Mesodermal cell (in vitro differentiated cells): ENCODE results near the gene CROCC. TPM values are rescaled to one million over a fixed set of nuclear protein-coding genes. Genes with fewer than 3 reads are reported as not detected.
A peak's percentile ranks its signal among the peaks of the same experiment; 100 is the strongest.
"Not testable (repeated sequence)": the region's sequence is repeated elsewhere in the genome, so short reads cannot be mapped to it uniquely, and the experiment has no call there.

ENCODE experiments used
- H3K27ac ChIP-seq: 2 replicates; pipeline ENCODE4 v1.7.0; 2013; ENCODE audit warnings: mild to moderate bottlenecking, low read depth, low read length, moderate library complexity; ENCODE audit not compliant: severe bottlenecking
- H3K36me3 ChIP-seq: 2 replicates; pipeline ENCODE4 v1.7.1; 2013; ENCODE audit warnings: mild to moderate bottlenecking, low read length, moderate library complexity; ENCODE audit not compliant: control insufficient read depth, insufficient read depth
- H3K4me1 ChIP-seq: one replicate; pipeline ENCODE4 v1.7.1; 2013; ENCODE audit warnings: mild to moderate bottlenecking, low read length; ENCODE audit not compliant: insufficient read depth, control insufficient read depth, poor library complexity, severe bottlenecking
- H3K4me3 ChIP-seq: 2 replicates; pipeline ENCODE4 v1.7.0; 2013; ENCODE audit warnings: low read length, control low read depth, mild to moderate bottlenecking; ENCODE audit not compliant: insufficient read depth, poor library complexity, severe bottlenecking; ENCODE audit errors: extremely low read depth
- H3K9me3 ChIP-seq: 2 replicates; pipeline ENCODE4 v1.7.1; 2013; ENCODE audit warnings: mild to moderate bottlenecking, low read length, moderate library complexity; ENCODE audit not compliant: control insufficient read depth
- WGBS, 2 experiments: methylation state at CpG; one replicate each; pipeline ENCODE4 v1.1.5; 2013; ENCODE audit warnings: missing lambda C conversion rate in 2 of 2; ENCODE audit not compliant: insufficient coverage in 2 of 2; 5-methylcytosine and 5-hydroxymethylcytosine counted together
- polyA plus RNA-seq, 2 experiments: library from polyadenylated mRNA; stranded (reverse); fragments of 50-300 nt; gene quantifications; one replicate each; pipeline ENCODE4 v1.2.3, GENCODE V29; 2013

The CROCC gene
- polyA plus RNA-seq (2013, experiment 1 of 2): 16.8 TPM
- 14.4 TPM for polyA plus RNA-seq (2013, experiment 2 of 2)

DNA sequence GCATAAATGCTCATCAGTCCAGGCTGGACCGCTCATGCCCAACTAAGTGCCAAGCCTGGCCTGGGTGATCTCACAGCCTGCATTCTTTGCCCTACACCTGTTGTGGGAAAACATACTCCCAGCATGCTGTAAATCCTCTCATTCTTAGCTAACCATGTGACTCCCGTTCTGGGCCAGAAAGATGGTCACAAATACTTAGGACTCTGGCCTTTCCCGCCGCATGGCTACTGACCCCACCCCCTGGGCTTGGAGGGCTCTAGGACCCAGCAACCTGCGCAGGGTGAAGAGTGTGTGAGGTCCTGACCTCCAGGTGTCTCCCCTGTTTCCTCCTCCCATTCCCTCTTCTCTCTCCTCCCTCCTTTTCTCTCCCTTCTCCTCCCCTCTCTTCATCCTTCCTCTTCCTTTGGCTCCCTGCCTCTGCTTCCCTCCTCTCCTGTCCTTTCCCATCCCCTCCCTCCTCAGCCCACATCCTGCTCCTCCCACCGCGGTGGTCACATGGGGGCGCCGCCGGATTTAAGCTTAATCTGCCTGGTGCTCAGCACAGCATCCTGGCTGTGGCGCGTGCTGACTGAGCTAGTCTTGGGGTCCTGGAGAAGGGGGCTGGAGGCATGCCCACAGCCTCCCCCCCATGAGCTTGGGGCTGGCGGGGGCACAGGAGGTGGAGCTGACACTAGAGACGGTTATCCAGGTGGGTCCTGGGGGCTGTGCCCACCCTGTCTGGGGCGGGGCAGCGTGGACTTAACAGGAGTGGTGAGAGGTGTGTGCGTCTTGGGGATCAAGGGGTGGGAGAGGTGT lies at the start of gene CROCC:
Gene CROCC, plus strand, starts transcription at position 541 of the 795 bp plus-strand sequence. Its CDS starts 88 bp downstream, at position 629.
- 24 to 26% methylated on average over 9 to 16 of the region's 17 CpGs for WGBS, 2 experiments

GRCh38 chr1:16872152-16873075 lies 49.3 kb upstream of the CROCC start:
- 1 to 4% methylated on average over 17 to 25 of the region's 66 CpGs for WGBS, 2 experiments
- H3K4me1 ChIP-seq, H3K27ac ChIP-seq, H3K36me3 ChIP-seq, H3K9me3 ChIP-seq: not testable (repeated sequence)
- peak overlapping the region; percentile 39 for H3K4me3 ChIP-seq

More for the DNA sequence above, at the start of gene CROCC:
- Histone ChIP-seq H3K36me3 (no peaks in the 10 kb centered on the region), H3K4me1 (peaks cover 7% of the 10 kb centered on the region), H3K4me3 (peak within 1 kb of the TSS; percentile 36), H3K9me3 (no peaks in the 10 kb centered on the region), H3K27ac (no peak within 1 kb of the TSS)

DNA sequence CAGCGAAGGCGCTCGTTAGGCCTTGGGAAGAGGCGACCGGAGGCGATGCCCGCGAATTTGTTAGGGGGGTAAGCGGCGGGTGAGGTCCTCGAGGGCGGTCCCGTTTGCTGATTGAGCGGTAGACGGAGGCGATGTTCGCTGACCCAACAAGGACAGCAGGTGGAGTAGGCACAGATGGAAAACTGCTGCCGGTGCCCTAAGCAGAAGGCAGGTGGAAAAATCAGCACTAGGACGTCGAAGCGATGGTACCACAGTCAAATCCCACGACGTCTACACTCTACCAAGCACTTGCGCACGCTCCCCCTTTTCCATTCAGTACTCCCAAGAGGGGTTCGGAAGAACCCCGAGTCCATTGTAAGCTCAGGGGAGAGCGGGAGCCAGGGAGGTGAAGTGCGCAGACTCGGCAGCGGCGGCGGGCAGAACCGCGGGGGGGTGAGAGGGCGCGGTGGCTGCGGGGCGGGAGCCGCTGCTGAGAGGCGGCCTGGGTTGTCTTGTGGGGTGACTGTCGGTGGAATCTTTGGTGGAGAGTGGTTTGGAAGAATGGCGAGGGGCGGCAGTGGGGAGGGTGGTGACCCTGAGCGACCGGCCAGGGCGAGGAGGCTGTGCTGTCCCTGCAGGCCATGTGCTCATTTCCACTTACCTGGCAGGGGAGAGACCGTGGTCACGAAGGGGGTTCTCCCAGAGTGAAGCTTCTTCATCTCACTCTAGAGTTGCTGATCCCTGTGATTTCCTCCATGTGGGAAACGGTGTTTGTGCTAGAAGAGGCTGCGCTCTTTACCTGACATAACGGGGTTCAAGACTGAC lies 48.5 kb upstream of the CROCC start:
- 22 to 39% methylated on average over 7 to 12 of the region's 52 CpGs for WGBS, 2 experiments
- peak overlapping the region; percentile 39 for H3K4me3 ChIP-seq
- H3K9me3 ChIP-seq, H3K36me3 ChIP-seq, H3K27ac ChIP-seq, H3K4me1 ChIP-seq: not testable (repeated sequence)

DNA sequence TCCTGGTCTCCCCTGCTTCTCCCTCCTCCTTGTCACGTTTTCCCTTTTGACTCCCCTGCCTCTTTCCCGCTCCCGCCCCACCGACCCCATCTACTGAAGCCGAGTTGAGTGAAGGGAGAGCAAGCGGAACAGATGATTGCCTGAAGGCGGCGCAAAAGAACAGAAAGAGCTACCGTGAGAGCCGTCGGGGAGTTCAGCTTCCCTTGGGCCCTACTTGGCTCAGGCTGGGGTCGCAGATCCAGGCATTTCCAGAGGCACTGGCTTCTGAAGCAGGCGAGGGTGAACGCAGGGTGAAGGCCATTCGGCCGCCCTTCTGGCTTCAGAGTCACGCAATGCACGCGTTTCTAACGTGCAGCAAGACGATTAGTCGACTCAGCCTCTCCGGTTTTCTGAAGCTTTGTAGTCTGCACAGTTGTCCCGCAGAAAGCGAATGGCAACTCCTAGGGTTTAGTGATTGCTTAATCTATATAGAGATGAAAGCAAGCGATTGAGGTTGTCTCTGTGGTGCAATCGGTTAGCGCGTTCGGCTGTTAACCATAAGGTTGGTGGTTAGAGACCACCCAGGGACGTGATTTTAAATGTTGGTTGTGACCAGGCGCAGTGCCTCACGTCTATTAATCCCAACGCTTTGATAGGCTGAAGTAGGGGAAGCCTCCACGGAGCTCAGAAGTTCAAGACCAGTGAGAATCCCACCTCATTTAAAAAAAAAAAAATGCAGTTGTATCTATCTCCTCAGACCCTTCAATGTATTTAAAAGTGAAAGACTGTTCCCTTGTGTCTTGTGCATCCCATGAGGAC lies 46.6 kb upstream of the CROCC start:
- H3K4me3 ChIP-seq, H3K4me1 ChIP-seq, H3K27ac ChIP-seq, H3K36me3 ChIP-seq, H3K9me3 ChIP-seq: not testable (repeated sequence)
- 70 to 81% methylated on average over 12 to 13 of the region's 35 CpGs for WGBS, 2 experiments

DNA sequence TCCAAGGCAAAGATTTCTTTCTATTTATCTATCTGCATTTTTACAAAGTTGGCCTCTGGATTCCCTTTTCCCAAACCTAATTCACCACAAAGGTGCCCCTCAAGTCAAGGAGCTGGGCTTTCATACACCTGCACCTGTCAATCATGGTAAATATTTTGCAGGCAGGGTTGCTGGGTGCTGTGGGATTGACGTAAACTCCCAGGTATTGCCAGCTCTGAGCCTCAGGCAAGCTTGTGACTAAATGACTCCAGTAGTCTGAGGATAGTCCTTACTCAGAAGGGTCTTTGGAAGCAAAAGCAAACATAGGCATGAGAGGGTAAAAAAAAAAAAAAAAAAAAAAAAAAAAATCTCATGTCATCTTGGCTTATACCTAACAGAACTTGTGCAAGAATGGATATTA lies 40.0 kb upstream of the CROCC start:
- H3K36me3 ChIP-seq, H3K27ac ChIP-seq, H3K9me3 ChIP-seq, H3K4me1 ChIP-seq, H3K4me3 ChIP-seq: not testable (repeated sequence)
- WGBS, 2 experiments: 100% methylated on average over 1 of the region's 1 CpG

DNA sequence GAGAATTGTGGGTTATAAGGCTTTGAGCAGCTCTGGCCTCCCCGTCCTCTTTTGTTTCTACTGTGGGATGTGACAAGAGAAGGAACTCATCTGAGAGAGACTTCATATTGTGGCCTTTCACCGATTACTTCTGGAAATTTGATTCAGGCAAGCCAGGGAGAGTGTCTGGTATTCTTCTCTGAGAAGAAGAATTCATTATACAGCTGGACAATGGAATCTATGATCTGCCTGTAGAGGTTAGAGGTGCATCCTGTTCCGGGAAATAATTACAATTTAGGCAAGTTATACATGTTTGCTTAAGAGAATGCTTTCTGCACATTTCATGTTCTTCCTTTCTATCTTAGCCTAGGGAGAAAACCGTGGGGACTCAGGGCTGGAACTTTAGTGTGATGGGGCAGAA lies 38.7 kb upstream of the CROCC start:
- Histone ChIP-seq H3K27ac (no peak overlapping the region), H3K4me3 (no peak overlapping the region), H3K9me3 (no peaks in the 10 kb centered on the region), H3K36me3 (no peaks in the 10 kb centered on the region), H3K4me1 (no peaks in the 10 kb centered on the region)
- 79 to 84% methylated on average over 2 to 4 of the region's 4 CpGs for WGBS, 2 experiments

DNA sequence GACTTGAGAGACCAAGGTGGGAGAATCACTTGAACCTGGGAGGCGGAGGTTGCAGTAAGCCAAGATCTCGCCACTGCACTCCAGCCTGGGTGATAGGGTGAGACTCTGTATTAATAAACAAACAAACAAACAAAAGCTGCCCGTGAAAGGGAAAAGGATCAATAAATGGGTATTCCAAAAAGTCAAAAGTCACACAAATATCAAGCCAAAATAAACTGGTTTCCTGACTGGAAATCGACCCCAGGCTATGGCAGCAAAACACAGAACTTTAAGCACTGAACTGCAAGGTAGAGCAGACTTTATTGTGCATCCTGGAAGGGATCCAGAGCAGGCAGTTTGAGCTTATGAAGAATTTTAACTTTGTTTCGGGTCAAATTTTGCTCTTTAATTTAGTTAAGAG lies 37.2 kb upstream of the CROCC start:
- 70 to 90% methylated on average over 1 of the region's 5 CpGs for WGBS, 2 experiments
- H3K27ac ChIP-seq: not testable (repeated sequence)

GRCh38 chr1:16886860-16887605 lies 34.7 kb upstream of the CROCC start:
- peaks cover 3% of the 10 kb centered on the region for H3K4me1 ChIP-seq
- H3K36me3 ChIP-seq: no peaks in the 10 kb centered on the region
- no peaks in the 10 kb centered on the region for H3K9me3 ChIP-seq
- H3K27ac ChIP-seq: no peak overlapping the region
- 95% methylated on average over 19 of the region's 20 CpGs for WGBS, 2 experiments
- no peak overlapping the region for H3K4me3 ChIP-seq

More for the DNA sequence above, 37.2 kb upstream of the CROCC start:
- not testable (repeated sequence) for H3K36me3 ChIP-seq, H3K4me3 ChIP-seq, H3K9me3 ChIP-seq, H3K4me1 ChIP-seq

DNA sequence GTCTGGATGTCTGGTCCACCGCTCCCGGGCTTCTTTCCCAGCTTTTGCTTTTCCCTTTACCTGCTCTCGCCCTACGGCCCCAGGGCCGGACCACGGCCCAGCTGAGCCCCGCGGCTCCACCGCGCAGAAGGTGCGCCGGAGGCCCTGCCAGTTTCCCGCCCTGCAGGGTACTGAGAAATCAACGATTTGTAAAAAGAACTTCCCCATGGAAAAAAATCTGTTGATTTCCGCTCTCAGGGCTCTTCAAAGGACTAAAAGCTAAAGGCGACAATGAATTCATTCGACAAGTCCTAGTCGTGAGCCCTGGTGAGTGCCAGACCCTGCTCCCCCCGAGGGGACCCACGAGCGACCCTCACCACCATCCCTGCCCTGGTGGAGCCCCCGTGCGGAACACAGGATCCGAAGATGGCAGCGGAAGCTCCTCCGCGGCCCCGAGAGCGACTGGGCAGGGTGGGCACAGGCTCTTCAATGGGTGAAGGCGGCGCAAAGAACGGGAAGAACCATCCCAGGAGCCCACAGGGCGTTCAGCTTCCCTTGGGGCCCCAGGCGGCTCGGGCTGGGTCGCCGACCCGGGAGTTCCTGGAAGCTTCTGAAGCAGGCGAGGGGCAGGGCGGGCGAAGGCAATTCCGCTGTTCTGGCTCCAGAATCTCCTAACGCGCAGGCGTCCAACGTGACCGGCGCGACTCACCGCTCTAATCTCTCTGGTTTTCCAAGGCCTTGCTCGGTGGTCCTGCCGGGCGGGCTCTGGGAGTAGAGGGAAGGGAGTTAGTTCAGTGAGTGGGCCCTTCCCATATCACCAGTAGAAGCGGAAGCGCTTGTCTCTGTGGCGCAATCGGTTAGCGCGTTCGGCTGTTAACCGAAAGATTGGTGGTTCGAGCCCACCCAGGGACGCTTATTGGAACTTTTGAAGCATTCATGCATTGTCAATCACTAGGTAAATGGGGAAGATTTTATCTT lies 32.6 kb upstream of the CROCC start:
- peak overlapping the region; percentile 84 for H3K27ac ChIP-seq
- no peaks in the 10 kb centered on the region for H3K9me3 ChIP-seq
- H3K4me1 ChIP-seq: peaks cover 3% of the 10 kb centered on the region
- 1 to 2% methylated on average over 61 to 63 of the region's 63 CpGs for WGBS, 2 experiments
- no peaks in the 10 kb centered on the region for H3K36me3 ChIP-seq
- peak overlapping the region; percentile 63 for H3K4me3 ChIP-seq
